KMS-11 (cell line): ENCODE measurements around the gene CBFA2T3.

ENCODE experiments used
- H2AFZ ChIP-seq: fragments of 200-600 bp; sonication (generic); 2 replicates; pipeline ENCODE4 v1.6.1; 2016; ENCODE audit warnings: antibody characterized with exemption, mixed run types, low read depth
- H3K27ac ChIP-seq: fragments of 200-600 bp; sonication (generic); 2 replicates; pipeline ENCODE4 v1.6.1; 2016; ENCODE audit warnings: mild to moderate bottlenecking, mixed run types
- H3K27me3 ChIP-seq: fragments of 200-600 bp; sonication (generic); 2 replicates; pipeline ENCODE4 v1.6.1; 2017; ENCODE audit warnings: mild to moderate bottlenecking, low read depth, mixed run types, moderate library complexity; ENCODE audit not compliant: insufficient read depth
- H3K36me3 ChIP-seq: fragments of 200-600 bp; sonication (generic); 2 replicates; pipeline ENCODE4 v1.6.1; 2017; ENCODE audit warnings: mild to moderate bottlenecking, mixed run types; ENCODE audit not compliant: insufficient read depth
- H3K4me1 ChIP-seq: fragments of 200-600 bp; sonication (generic); 2 replicates; pipeline ENCODE4 v1.6.1; 2016; ENCODE audit warnings: mild to moderate bottlenecking, low read depth, mixed run types; ENCODE audit not compliant: poor library complexity, severe bottlenecking
- H3K4me2 ChIP-seq: fragments of 200-600 bp; sonication (generic); 2 replicates; pipeline ENCODE4 v1.7.0; 2016; ENCODE audit warnings: mild to moderate bottlenecking, mixed run types
- H3K4me3 ChIP-seq: fragments of 200-600 bp; sonication (generic); IDR thresholded peaks from 2 replicates; pipeline ENCODE4 v1.6.1; 2017; ENCODE audit warnings: low read depth, low read length, mixed read lengths; ENCODE audit not compliant: insufficient read depth
- H3K79me2 ChIP-seq: fragments of 200-600 bp; sonication (generic); 2 replicates; pipeline ENCODE4 v1.6.1; 2016; ENCODE audit warnings: low read depth, mixed run types; ENCODE audit not compliant: insufficient read depth
- H3K9ac ChIP-seq: fragments of 200-600 bp; sonication (generic); 2 replicates; pipeline ENCODE4 v1.6.1; 2016; ENCODE audit warnings: mild to moderate bottlenecking, mixed run types
- H4K20me1 ChIP-seq: fragments of 200-600 bp; sonication (generic); 2 replicates; pipeline ENCODE4 v1.6.1; 2016; ENCODE audit warnings: mild to moderate bottlenecking, mixed run types; ENCODE audit not compliant: insufficient read depth
- TF ChIP-seq, protein P1 (sequence below): fragments of 200-600 bp; sonication (generic); conservative IDR thresholded peaks from 2 replicates; pipeline ENCODE4 v1.6.1; 2017; ENCODE audit warnings: low read depth, mild to moderate bottlenecking, antibody characterized with exemption, low read length, moderate library complexity, mixed read lengths

CBFA2T3 gene

DNA sequence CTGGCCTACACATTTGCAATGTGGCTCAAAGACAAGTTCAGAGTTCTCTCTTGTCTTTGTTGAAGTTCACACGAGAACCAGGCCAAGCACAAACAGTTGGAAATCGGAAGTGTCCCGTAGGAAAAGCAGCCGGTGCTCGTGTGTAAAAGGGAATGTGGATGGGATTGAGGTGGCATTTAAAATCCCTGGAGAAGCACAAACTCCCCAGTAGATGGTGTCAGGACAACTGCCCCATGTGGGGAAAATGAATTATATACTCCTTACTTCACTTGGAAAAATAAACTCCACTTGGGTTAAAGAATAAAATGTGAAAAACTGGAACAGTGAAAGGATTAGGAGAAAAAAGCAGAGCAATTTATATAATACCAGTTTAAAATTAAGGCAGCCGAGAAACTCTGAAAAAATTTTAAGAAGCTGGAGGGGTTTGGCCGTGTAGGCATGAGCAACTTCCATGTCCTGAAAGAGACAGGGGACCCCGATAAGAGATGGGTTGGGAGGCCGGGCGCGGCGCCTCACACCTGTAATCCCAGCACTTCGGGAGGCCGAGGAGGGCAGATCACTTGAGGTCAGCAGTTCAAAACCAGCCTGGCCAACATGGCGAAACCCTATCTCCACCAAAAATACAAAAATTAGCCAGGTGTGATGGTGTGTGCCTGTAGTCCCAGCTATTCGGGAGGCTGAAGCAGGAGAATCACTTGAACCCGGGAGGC, 28.1 kb downstream of the CBFA2T3 start:
- no peak overlapping the region for H3K4me2 ChIP-seq
- H3K36me3 ChIP-seq, result no peaks in the 10 kb centered on the region
- TF ChIP-seq, protein P1, sequence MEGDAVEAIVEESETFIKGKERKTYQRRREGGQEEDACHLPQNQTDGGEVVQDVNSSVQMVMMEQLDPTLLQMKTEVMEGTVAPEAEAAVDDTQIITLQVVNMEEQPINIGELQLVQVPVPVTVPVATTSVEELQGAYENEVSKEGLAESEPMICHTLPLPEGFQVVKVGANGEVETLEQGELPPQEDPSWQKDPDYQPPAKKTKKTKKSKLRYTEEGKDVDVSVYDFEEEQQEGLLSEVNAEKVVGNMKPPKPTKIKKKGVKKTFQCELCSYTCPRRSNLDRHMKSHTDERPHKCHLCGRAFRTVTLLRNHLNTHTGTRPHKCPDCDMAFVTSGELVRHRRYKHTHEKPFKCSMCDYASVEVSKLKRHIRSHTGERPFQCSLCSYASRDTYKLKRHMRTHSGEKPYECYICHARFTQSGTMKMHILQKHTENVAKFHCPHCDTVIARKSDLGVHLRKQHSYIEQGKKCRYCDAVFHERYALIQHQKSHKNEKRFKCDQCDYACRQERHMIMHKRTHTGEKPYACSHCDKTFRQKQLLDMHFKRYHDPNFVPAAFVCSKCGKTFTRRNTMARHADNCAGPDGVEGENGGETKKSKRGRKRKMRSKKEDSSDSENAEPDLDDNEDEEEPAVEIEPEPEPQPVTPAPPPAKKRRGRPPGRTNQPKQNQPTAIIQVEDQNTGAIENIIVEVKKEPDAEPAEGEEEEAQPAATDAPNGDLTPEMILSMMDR, result no peak
- peaks cover 61% of the 10 kb centered on the region for H3K27me3 ChIP-seq
- H2AFZ ChIP-seq, result no peak overlapping the region
- no peaks in the 10 kb centered on the region for H3K4me1 ChIP-seq
- H3K27ac ChIP-seq, result no peak overlapping the region
- H3K4me3 ChIP-seq, result no peak overlapping the region
- H3K9ac ChIP-seq, result no peak overlapping the region
- no peaks in the 10 kb centered on the region for H4K20me1 ChIP-seq
- H3K79me2 ChIP-seq, result no peaks in the 10 kb centered on the region

DNA sequence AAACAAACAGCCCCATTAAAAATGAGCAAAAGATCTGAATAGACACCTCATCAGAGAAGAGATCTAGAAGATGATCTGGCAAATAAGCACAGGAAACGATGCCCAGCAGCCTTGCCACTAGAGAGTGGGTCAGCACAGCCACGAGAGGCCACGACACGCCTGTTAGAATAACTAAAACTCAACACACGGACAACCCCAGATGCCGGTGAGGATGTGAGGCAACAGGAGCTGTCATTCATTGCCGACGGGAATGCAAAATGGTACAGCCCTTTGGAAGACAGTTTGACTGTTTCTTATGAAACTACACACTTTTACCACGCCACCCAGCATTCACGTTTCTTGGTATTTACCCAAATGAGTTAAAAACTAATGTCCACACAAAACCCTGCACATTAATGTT, 31.5 kb downstream of the CBFA2T3 start:
- Histone ChIP-seq H4K20me1 (no peaks in the 10 kb centered on the region), H3K79me2 (no peaks in the 10 kb centered on the region), H3K4me2 (no peak overlapping the region), H3K36me3 (no peaks in the 10 kb centered on the region), H2AFZ (no peak overlapping the region), H3K27me3 (peaks cover 69% of the 10 kb centered on the region), H3K27ac (no peak overlapping the region), H3K9ac (no peak overlapping the region), H3K4me1 (no peaks in the 10 kb centered on the region), H3K4me3 (no peak overlapping the region)
- TF ChIP-seq, protein P1, result no peak

DNA sequence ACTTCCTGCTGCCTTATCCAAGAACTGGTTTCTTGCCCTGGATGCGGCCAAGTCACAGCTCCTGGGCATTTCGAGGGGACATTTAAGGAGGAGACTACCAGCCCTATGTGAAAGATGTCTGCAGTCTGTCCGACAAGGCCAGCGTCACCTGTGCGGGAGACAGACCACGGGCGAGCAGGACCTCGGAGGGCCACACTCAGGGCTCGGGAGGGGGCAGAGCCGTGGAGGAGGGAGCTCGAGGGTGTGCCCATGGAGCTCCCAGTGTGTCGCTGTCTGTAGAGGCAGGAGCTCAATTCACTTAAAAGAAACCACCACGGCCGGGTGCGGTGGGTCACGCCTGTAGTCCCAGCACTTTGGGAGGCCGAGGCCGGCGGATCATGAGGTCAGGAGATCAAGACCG, 33.3 kb downstream of the CBFA2T3 start:
- Histone ChIP-seq H3K4me2 (no peak overlapping the region), H2AFZ (no peak overlapping the region), H3K27ac (no peak overlapping the region), H3K4me3 (no peak overlapping the region), H4K20me1 (no peaks in the 10 kb centered on the region), H3K27me3 (peaks cover 65% of the 10 kb centered on the region), H3K9ac (no peak overlapping the region), H3K79me2 (no peaks in the 10 kb centered on the region), H3K36me3 (no peaks in the 10 kb centered on the region), H3K4me1 (no peaks in the 10 kb centered on the region)
- TF ChIP-seq, protein P1, result no peak

DNA sequence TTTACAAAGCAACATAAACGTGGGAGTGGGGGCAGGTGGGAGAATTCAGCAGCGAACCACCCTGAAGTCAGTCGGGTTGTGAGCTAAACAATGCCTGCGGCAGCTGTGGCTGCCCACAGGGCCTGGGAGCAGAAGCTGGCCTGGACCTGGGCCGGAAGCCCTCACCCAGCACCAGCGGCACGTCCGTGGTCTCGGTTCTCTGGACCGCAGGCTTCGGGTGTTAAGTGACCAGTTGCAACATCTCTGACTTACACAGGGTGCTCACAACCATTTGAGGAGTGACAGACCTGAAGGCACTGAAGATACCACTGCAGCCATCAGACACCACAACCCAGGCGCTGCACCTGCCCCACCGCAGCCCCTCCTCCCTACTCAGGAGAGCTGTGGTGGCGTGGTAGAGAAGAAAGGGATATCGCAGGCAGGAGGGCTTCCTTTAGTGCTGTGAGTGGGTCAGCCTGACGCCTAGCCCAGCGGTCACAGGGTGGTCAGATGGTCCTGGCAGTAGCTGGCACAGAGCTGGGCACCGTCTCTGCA, 33.8 kb downstream of the CBFA2T3 start:
- no peak overlapping the region for H3K4me2 ChIP-seq
- H3K9ac ChIP-seq, result no peak overlapping the region
- no peaks in the 10 kb centered on the region for H3K4me1 ChIP-seq
- H3K27ac ChIP-seq, result no peak overlapping the region
- no peaks in the 10 kb centered on the region for H3K79me2 ChIP-seq
- no peak overlapping the region for H3K4me3 ChIP-seq
- no peaks in the 10 kb centered on the region for H4K20me1 ChIP-seq
- TF ChIP-seq, protein P1, result no peak
- H2AFZ ChIP-seq, result no peak overlapping the region
- H3K27me3 ChIP-seq, result peaks cover 65% of the 10 kb centered on the region
- no peaks in the 10 kb centered on the region for H3K36me3 ChIP-seq
